Colon (tissue), 2 donors: ENCODE results near the gene BLOC1S6.
"Not testable (repeated sequence)": the region's sequence is repeated elsewhere in the genome, so short reads cannot be mapped to it uniquely, and the experiment has no call there.

Source experiments
- FAIRE-seq: peaks from 2 replicates; lab custom pipeline; 2012; peaks lifted over from hg19 to GRCh38; lab: Jason Lieb, UNC
- donor health status: control.
- donor health status: control.

BLOC1S6 gene

GRCh38 chr15:45641374-45641781, 54.2 kb downstream of the BLOC1S6 start:
- FAIRE-seq = peak; percentile 36

DNA sequence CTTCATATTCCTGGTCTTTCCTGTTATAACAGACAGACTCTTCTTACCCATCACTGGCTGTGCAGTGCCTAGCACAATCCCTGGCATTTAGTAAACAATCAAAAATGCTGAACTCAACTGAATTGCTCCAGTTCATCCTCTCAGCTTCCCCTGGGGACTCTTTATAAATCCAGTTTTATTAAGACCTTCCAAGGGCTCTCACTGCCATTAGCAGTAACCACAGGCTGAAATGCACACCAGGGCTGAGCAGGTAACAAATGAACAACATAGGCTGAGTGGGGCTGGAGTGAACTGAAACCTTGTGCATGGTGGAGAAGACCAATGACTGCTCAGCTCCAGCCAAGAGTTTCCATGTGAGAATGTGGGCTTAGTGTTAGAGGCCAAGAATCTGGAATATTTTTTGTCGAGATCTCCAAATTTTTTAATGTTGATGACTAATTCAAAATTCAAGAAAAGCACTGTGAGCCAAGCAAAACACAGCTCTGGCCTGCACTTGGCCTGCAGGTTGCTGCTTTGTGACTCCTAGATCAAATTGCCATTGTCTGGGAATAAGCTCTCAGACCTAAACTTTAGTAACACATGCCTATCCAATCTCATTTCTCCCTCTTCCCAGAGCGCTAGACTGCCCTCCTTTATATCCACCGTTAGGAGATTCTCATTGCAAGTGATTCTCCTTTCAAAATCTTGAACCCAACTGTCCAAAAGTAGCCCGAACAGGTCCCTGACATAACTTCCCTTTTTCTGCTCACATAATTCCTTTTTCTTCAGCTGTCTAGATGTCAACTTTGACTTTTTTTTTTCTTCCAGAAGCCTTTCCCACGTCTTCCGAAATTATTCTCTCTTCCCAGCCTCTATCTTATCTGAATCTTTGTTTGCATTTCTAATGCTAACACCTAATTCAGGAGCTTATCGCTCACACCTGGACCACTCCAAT, 55.1 kb downstream of the BLOC1S6 start:
- no peak for FAIRE-seq

GRCh38 chr15:45644437-45644836, 57.3 kb downstream of the BLOC1S6 start:
- no peak for FAIRE-seq

- no peak for FAIRE-seq
Measured at GRCh38 chr15:45645026-45645980, 58.1 kb downstream of the BLOC1S6 start.

GRCh38 chr15:45646220-45646619, 59.0 kb downstream of the BLOC1S6 start:
- no peak for FAIRE-seq

DNA sequence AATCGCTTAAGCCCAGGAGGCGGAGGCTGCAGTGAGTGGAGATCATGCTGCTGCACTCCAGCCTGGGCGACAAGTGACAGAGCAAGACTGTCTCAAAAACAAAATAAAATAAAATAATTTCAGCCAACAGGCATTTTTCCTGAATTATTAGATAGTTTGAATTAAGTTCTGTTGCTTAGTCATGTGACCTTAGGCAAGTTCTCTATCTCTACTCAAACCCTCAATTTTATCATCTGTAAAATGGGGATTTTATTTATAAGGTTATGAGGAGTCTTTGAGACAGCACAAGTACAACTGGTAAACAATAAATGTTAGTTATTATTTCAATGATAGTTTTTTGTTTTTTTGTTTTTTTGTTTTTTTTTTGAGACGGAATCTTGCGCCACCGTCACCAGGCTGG, 60.6 kb downstream of the BLOC1S6 start:
- FAIRE-seq = no peak

DNA sequence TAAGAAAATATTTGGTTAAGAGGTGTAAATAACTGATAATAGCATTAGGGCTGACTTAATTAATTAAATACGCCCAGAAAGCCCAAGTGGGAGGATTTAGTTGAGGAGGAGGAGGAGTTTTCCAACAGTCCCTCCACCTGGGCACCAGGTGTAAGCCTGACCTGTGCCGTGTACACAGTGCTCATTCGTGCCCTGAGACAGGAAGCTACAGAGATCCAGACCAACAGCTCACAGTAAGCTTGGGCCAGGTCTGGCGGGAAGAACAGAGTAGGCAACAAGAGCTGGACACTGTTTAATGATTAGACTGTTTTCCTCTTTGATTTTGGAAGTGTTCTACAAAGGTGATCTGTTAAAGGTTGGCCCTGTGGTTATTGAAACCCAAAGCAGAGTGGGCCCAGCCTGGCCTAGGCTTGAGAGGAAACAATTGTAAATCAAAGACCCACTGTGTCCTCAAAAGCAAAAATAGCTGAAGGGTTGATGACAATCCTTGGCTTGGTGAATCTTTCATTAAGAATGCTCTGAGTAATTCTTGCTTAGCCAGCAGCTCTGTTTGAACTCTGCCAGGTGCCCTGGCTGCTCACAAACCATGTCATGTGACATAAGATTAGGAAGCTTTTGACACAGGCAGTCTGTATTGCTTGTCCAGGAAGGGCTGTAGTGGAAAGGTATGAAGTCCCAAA, 61.5 kb downstream of the BLOC1S6 start:
- FAIRE-seq = no peak

DNA sequence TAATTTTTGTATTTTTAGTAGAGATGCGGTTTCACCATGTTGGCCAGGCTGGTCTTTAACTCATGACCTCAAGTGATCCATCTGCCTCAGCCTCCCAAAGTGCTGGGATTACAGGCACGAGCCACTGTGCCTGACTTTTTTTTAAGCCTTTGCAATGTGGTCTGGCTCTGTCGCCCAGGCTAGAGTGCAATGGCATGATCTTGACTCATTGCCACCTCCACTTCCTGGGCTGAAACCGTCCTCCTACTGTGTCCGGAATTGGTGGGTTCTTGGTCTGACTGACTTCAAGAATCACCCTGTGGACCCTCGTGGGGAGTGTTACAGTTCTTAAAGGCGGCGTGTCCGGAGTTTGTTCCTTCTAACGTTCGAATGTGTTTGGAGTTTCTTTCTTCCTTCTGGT, 62.8 kb downstream of the BLOC1S6 start:
- not testable (repeated sequence) for FAIRE-seq

DNA sequence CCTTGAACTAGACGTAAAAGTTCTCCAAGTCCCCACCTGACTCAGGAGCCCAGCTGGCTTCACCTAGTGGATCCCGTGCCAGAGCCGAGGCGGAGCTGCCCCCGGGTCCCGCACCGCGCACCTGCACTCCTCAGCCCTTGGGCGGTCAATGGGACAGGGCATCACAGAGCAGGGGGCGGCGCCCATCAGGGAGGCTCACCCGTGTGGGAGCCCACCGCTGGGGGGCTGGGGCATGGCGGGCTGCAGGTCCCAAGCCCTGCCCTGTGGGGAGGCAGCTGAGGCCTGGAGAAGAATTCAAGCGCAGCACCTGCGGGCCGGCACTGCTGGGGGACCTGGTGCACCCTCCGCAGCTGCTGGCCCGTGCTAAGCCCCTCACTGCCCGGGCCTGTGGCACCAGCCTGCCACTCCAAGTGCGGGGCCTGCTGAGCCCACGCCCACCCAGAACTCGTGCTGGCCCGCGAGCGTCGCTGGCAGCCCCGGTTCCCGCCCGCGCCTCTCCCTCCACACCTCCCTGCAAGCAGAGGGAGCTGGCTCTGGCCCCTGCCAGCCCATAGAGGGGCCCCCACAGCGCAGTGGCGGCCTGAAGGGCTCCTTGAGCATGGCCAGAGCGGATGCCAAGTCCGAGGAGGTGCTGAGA, 63.8 kb downstream of the BLOC1S6 start:
- FAIRE-seq = no peak

GRCh38 chr15:45653702-45654424, 66.7 kb downstream of the BLOC1S6 start:
- FAIRE-seq = no peak

DNA sequence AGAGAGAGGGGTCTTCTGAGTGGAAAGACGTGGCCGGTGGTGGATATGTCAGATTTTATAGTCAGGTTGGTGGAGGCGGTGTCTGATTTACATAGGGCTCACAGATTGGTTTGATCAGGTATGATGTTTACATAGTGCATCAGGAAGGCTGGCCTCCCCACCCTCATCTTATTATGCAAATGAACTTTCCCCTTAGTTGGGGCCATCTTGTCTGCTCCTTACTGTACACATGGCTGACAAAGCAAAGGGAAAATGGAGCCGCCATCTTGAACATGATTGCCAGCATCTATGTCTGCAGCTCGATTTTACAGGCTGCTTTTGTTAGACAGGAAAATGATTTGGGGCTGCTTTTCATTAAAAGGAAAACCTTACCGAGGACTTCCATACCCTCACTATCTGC, 67.6 kb downstream of the BLOC1S6 start:
- no peak for FAIRE-seq

DNA sequence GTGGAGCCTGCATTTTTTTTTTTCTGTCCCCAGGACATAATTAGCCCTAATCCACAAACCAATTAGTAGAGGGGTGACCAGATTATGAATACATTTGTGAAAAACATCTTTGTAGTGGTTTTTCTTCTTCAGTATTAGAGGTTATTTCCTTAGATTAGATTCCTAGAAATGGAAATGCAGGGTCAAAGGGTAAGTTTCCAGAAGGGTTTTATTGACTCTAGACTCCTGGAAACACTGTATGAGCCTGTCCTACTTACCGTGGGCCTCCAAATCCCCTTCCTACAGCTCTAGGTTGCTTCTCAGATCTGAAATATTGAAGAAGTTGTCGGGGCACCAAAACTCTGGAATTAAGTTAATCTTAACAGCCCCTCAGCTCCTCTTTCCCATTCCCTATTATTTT, 70.1 kb downstream of the BLOC1S6 start:
- FAIRE-seq = no peak

DNA sequence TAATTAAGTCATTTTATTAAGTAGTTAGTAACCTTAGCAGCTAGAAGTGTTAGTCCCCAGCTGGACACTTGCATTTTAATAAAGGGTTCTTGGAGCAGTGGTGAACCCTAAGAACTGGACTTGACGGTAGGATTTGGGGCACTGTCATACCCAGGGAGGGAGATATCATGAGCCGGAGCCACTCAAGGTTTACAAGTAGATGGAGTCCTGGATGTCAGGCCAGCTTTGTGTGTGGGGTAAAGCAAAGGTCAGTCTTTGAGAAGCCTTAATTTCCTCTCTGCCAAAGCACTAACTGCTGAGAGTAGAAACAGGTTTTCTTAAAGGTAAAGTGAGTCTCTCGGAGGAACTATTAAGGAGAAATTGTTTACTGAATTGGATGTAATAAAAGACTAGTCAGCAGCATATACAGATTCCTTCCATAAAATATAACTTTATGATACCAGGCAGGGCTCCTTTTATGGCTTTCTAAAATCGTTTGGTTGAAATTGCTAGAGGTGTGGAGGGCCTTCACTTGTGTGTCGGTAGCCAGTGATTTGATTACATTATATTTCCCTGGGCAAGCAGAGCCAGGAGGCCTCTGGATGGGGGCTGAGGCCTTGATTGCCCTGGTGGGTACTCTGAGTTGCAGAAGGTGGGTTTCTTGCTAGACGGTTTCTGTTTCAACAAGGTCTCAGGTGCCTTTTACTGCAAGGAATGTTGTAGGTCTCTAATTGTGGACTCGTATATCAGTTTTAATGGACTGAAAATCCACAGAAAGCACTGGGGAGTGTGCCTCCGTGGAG, 70.8 kb downstream of the BLOC1S6 start:
- no peak for FAIRE-seq
